HG03575 (cell line): Measurements from ENCODE around the gene SOD3.

Source experiments
- ATAC-seq: cut with Tn5 transposase; IDR thresholded peaks from one replicate; pipeline ENCODE4 v1.9.1; 2021; ENCODE audit not compliant: unreplicated experiment, insufficient number of reproducible peaks, low FRiP score; ENCODE audit errors: extremely low read depth

SOD3 gene

GRCh38 chr4:24772952-24773351, 22.4 kb upstream of the SOD3 start:
- no peak for ATAC-seq

DNA sequence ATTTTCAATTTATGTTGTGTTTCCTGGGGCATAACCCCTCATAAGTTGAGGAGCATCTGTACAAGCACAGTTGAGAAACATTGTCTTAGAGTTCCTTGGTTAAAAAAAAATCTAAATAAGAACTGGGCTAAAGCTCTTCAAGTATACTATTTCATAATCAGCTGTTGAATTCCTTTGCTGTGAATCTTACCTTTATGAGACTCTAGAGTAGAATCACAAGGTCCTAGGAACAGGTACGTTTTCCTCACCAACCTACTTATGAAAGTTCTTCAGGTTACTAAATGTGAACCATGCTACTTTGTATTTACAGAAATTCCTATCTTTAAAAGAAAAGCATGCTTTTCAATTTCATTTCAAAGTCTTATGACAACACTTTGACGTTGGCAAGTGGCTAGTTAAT, 20.9 kb upstream of the SOD3 start:
- no peak for ATAC-seq

DNA sequence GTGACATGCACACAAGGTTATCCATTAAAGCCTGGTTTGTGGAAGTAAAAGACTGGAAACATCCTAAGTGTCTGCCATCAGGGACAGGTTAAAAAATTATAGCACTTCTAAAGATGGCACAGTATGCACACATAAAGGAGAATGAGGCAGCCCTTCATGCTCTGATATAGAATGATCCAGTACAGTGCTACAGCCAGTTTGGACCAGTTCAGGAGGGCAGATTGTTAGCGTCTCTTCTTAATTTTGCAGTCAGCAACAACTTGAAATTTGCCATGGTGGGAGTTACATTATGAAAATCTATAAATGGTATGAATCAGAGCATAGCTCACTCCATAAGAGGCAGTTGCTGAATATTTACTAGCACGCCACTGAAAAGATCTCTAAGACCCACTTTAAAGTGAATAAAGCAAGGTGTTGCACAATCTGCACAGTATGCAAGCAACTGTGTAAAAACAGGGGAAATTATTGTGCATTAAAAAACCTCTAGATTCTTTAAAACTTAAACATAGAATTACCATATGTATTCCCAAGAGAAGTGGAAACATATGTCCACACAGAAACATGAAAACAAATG, 20.3 kb upstream of the SOD3 start:
- no peak for ATAC-seq

- no peak for ATAC-seq
Observed at GRCh38 chr4:24775750-24776149, 19.6 kb upstream of the SOD3 start.

- no peak for ATAC-seq
Observed at GRCh38 chr4:24777536-24778463, 17.6 kb upstream of the SOD3 start.

GRCh38 chr4:24778464-24779225, 16.7 kb upstream of the SOD3 start:
- no peak for ATAC-seq

DNA sequence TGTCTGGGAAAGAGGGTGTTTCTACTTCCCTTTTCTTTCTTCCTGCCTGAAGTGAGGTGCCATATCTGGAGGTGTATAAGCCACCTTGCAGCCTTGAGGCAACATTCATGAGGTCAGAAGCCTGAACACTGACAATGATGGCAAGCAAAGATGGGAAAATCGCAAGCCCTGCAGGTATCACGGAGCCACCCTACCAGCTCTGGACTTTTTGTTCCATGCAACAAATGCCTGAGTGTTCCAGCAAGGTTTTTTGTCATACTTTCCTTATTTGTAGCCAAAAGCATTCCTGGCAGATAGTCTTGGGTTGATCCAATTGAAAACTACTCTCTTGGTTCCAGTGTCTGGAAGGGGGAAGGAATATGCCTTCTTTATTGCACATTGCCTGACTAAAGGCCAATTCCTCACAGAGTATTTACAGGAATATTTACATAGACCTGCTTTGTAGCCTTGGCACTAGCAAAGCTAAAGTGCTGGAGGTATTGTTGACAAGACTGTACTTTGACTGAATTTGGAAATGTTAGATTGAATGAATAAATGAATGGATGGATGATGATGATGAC, 14.4 kb upstream of the SOD3 start:
- no peak for ATAC-seq

DNA sequence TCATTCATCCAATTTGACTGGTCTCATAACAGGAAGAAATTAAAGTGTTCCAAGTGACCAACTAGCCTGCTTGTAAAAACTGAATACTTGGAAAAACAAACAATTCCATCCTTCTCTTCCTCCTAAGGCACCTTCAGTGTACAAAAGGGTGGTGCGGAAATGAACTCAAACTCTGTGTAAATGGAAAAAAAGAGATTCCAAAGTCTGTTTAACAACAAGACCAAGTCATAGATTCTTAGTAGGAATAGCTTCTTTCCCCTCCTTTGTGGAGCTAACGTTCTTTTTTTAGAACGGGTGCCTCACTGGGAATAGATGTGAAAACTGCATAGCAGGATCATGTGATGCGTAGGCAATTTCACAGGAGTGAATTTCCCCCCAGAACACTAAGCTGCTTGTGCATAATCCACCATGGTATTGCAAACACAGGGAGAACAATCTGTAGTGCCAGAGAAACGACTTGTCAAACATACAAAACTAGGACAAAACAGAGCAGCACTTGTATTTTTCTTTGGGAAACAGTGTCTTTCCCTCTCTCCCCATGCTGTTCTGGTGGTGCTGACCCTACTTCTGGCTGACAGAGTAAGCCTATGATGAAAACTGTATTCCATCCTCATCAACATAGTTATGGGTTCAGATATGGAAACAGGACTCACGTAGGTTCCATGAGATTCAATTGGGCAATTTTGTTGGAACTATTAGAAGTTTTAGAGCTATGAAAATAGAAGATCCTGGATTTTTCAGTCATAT, 13.2 kb upstream of the SOD3 start:
- no peak for ATAC-seq

DNA sequence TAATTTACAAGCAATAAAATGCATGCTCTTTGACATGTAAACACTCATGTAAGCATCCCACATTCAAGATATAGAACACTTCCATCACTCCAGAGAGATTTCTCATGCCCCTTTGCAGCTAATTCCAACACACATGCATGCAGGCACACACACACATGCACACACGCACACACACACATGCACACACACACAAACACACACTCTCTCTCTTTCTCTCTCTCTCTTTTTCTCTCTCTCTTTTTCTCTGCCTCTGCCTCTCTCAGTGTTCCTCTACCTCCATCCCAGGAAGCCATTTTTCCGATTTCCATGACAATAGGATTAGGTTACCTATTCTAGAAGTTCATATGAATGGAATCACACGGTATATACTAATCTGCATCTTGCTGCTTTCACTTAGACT, 11.9 kb upstream of the SOD3 start:
- ATAC-seq, result no peak

- no peak for ATAC-seq
Observed at GRCh38 chr4:24791043-24791442, 4.3 kb upstream of the SOD3 start.

GRCh38 chr4:24792552-24792951, 2.8 kb upstream of the SOD3 start:
- ATAC-seq, result no peak

DNA sequence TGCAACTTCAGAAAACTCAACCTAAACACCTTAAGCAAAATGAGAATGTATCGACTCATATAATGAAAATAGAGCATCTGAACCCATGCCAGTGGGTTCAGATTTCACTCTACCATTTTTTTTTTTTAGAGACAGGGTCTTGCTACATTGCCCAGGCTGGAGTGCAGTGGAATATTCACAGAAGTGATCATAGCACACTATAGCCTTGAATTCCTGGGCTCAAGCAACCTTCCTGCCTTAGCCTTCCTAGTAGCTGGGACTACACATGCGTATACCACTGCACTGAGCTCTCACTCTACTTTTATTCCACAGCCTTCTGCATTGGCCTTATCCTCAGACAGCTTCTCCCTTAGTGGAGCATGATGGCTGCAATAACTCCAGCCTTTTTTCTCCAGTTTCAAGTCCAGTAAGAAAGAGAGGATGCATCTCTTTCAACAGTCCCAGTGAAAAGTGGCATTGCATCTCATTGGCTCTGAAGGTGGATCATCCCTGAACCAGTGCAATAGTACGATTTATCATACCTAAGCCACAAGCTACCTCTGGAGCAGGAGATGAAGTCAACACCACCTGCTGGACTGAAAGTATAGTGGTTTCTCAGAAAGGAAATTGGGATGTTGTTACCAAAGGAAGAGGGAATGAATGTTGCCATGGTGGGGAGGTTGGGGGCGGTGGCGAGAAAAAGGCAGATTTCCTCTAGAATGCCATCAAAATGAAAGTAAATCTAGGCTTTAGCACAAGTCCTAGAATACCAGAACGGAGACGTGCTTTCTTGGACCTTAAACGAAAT, 2.0 kb upstream of the SOD3 start:
- no peak for ATAC-seq

GRCh38 chr4:24794051-24794450, 1.3 kb upstream of the SOD3 start:
- no peak for ATAC-seq

DNA sequence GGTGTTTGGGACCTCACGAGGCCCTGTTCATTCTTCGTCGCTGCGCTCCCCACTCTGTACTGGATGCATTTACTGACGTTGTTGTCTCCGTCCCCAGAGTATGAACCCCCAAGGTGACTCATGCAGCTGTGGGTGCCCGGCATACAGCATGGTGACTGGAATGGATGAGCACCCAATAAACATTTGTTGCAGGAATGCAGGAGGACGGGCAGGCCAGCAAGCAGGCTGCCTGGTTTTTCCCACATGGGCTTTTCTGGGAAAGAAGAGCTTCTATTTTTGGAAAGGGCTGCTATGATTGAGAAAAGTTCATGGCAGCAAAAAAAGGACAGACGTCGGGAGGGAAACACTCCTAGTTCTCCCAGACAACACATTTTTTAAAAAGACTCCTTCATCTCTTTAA, 893 bp upstream of the SOD3 start:
- ATAC-seq, result no peak

- ATAC-seq, result no peak
Observed at GRCh38 chr4:24795666-24796381, 451 bp downstream of the SOD3 start.

- no peak for ATAC-seq
Observed at GRCh38 chr4:24796620-24797019, 1.2 kb downstream of the SOD3 start.

GRCh38 chr4:24798036-24798610, 2.8 kb downstream of the SOD3 start:
- ATAC-seq, result no peak
